WTC11 (cell line): Measurements from ENCODE around the gene MYO15B. TPM values are rescaled to one million over a fixed set of nuclear protein-coding genes. Genes with fewer than 3 reads are reported as not detected.

Source experiments
- ATAC-seq: fragments of 200-7000 bp; cut with Tn5 transposase; 2 replicates; pipeline ENCODE4 v1.10.0; 2021; ENCODE audit warnings: mild to moderate bottlenecking, moderate library complexity
- CTCF ChIA-PET: fragments of 300-600 bp; sonication (Branson Sonifier 250); formaldehyde crosslinking; loops from one replicate; lab custom pipeline; 2021; ENCODE audit warnings: antibody characterized with exemption; lab: Charles Lee
- POLR2A ChIA-PET: fragments of 350-600 bp; sonication (Branson Sonifier 250); formaldehyde crosslinking; loops from one replicate; lab custom pipeline; 2021; ENCODE audit warnings: antibody characterized with exemption; lab: Charles Lee
- DNase-seq: peaks from one replicate; pipeline ENCODE4 v3.0.0; 2021; ENCODE audit warnings: low spot score
- H3K27ac Mint-ChIP-seq: 2 replicates; pipeline ENCODE4 v1.8.0; 2021; ENCODE audit warnings: mixed read lengths
- H3K27me3 Mint-ChIP-seq: 2 replicates; pipeline ENCODE4 v1.8.0; 2021; ENCODE audit warnings: low read depth, mild to moderate bottlenecking, moderate library complexity, mixed read lengths
- H3K36me3 Mint-ChIP-seq: 2 replicates; pipeline ENCODE4 v1.8.0; 2021; ENCODE audit warnings: mixed read lengths
- H3K4me1 Mint-ChIP-seq: 2 replicates; pipeline ENCODE4 v1.8.0; 2022; ENCODE audit warnings: mixed read lengths
- H3K4me3 Mint-ChIP-seq: 2 replicates; pipeline ENCODE4 v1.8.0; 2021; ENCODE audit warnings: mild to moderate bottlenecking, moderate library complexity, mixed read lengths
- H3K9me3 Mint-ChIP-seq: 2 replicates; pipeline ENCODE4 v1.8.0; 2021; ENCODE audit warnings: mixed read lengths
- ATF1 ChIP-seq: sonication (generic); formaldehyde crosslinking; IDR thresholded peaks from 2 replicates; pipeline ENCODE4 v1.8.1; 2023; ENCODE audit warnings: mild to moderate bottlenecking, moderate library complexity, missing genetic modification reagents
- ATF6 ChIP-seq: sonication (generic); formaldehyde crosslinking; IDR thresholded peaks from 2 replicates; pipeline ENCODE4 v1.8.1; 2023; ENCODE audit warnings: mild to moderate bottlenecking, missing genetic modification reagents
- CREB1 ChIP-seq: sonication (generic); formaldehyde crosslinking; IDR thresholded peaks from 2 replicates; pipeline ENCODE4 v1.8.0; 2023; ENCODE audit warnings: mild to moderate bottlenecking, missing genetic modification reagents
- ERG ChIP-seq: fragments of 250-450 bp; sonication (Bioruptor Pico); IDR thresholded peaks from 2 replicates; pipeline ENCODE4 v1.8.0; 2021; ENCODE audit warnings: mild to moderate bottlenecking
- FOXK1 ChIP-seq: sonication (generic); formaldehyde crosslinking; IDR thresholded peaks from 2 replicates; pipeline ENCODE4 v1.8.0; 2022; ENCODE audit warnings: mild to moderate bottlenecking, moderate library complexity, missing genetic modification reagents
- GRHL2 ChIP-seq: fragments of 250-450 bp; sonication (Bioruptor Pico); IDR thresholded peaks from 2 replicates; pipeline ENCODE4 v1.8.0; 2022; ENCODE audit warnings: mild to moderate bottlenecking, moderate library complexity; ENCODE audit not compliant: insufficient replicate concordance, severe bottlenecking
- GTF2I ChIP-seq: fragments of 250-450 bp; sonication (Bioruptor Pico); conservative IDR thresholded peaks from 2 replicates; pipeline ENCODE4 v1.4.0; 2021; ENCODE audit warnings: mild to moderate bottlenecking
- IRF1 ChIP-seq: sonication (generic); formaldehyde crosslinking; IDR thresholded peaks from 2 replicates; pipeline ENCODE4 v1.8.0; 2023; ENCODE audit warnings: missing genetic modification reagents
- IRF2 ChIP-seq: sonication (generic); formaldehyde crosslinking; IDR thresholded peaks from 2 replicates; pipeline ENCODE4 v1.8.0; 2022; ENCODE audit warnings: low read depth, missing genetic modification reagents, borderline replicate concordance
- KAT7 ChIP-seq: sonication (generic); formaldehyde crosslinking; IDR thresholded peaks from 2 replicates; pipeline ENCODE4 v1.8.1; 2023; ENCODE audit warnings: missing genetic modification reagents, mild to moderate bottlenecking, borderline replicate concordance
- MYBL2 ChIP-seq: sonication (generic); formaldehyde crosslinking; IDR thresholded peaks from 2 replicates; pipeline ENCODE4 v1.8.1; 2023; ENCODE audit warnings: mild to moderate bottlenecking, moderate library complexity, missing genetic modification reagents
- NFATC4 ChIP-seq: fragments of 250-450 bp; sonication (Bioruptor Pico); IDR thresholded peaks from 2 replicates; pipeline ENCODE4 v1.9.0; 2021; ENCODE audit warnings: mild to moderate bottlenecking
- NFE2L1 ChIP-seq: sonication (generic); formaldehyde crosslinking; IDR thresholded peaks from 2 replicates; pipeline ENCODE4 v1.8.1; 2023; ENCODE audit warnings: missing genetic modification reagents
- PRRX2 ChIP-seq: fragments of 250-450 bp; sonication (Bioruptor Pico); IDR thresholded peaks from 2 replicates; pipeline ENCODE4 v1.8.0; 2021; ENCODE audit warnings: mild to moderate bottlenecking
- TCF7 ChIP-seq: sonication (generic); formaldehyde crosslinking; IDR thresholded peaks from 2 replicates; pipeline ENCODE4 v1.8.0; 2022; ENCODE audit warnings: mild to moderate bottlenecking, low read depth, missing genetic modification reagents, moderate library complexity
- TP53 ChIP-seq: sonication (generic); formaldehyde crosslinking; IDR thresholded peaks from 2 replicates; pipeline ENCODE4 v1.8.1; 2023; ENCODE audit warnings: mild to moderate bottlenecking, missing genetic modification reagents
- ZNF121 ChIP-seq: sonication (generic); formaldehyde crosslinking; IDR thresholded peaks from 2 replicates; pipeline ENCODE4 v1.8.0; 2023; ENCODE audit warnings: missing genetic modification reagents
- ZNF138 ChIP-seq: sonication (generic); formaldehyde crosslinking; conservative IDR thresholded peaks from 2 replicates; pipeline ENCODE4 v1.8.1; 2022; ENCODE audit warnings: mild to moderate bottlenecking, moderate library complexity, missing genetic modification reagents
- ZNF219 ChIP-seq: sonication (generic); formaldehyde crosslinking; IDR thresholded peaks from 2 replicates; pipeline ENCODE4 v1.8.0; 2023; ENCODE audit warnings: missing genetic modification reagents, mild to moderate bottlenecking, borderline replicate concordance
- ZNF425 ChIP-seq: fragments of 250-450 bp; sonication (Bioruptor Pico); conservative IDR thresholded peaks from 2 replicates; pipeline ENCODE4 v1.9.0; 2021; ENCODE audit warnings: mild to moderate bottlenecking
- total RNA-seq: library from RNA; stranded (reverse); gene quantifications from 3 replicates; pipeline ENCODE4 v1.2.3, GENCODE V29; 2021
- TF ChIP-seq, protein P1 (sequence below): fragments of 200-600 bp; IDR thresholded peaks from 2 replicates; pipeline ENCODE4 v1.8.0; 2022; ENCODE audit warnings: antibody characterized with exemption
- TF ChIP-seq, protein P2 (sequence below): sonication (generic); formaldehyde crosslinking; conservative IDR thresholded peaks from 2 replicates; pipeline ENCODE4 v1.8.1; 2023; ENCODE audit warnings: mild to moderate bottlenecking, low read depth, missing genetic modification reagents, moderate library complexity
- TF ChIP-seq, protein P3 (sequence below): sonication (generic); formaldehyde crosslinking; IDR thresholded peaks from 2 replicates; pipeline ENCODE4 v1.8.1; 2022; ENCODE audit warnings: low read depth, mild to moderate bottlenecking, moderate library complexity, missing genetic modification reagents, borderline replicate concordance

MYO15B gene
- total RNA-seq, 1 experiment from 2014 or later = 35.6 TPM

- CTCF ChIA-PET = interaction anchor here (0.5 to 22.8 kb wide), 35 partner anchors 10 to 364 kb away, joined by 3 to 456 read pairs (median 4); partner anchors contain the start of genes GALK1, ITGB4, RECQL5 and SAP30BP
- H3K4me1 Mint-ChIP-seq = no peaks in the 10 kb centered on the region
- TF ChIP-seq, protein P1, sequence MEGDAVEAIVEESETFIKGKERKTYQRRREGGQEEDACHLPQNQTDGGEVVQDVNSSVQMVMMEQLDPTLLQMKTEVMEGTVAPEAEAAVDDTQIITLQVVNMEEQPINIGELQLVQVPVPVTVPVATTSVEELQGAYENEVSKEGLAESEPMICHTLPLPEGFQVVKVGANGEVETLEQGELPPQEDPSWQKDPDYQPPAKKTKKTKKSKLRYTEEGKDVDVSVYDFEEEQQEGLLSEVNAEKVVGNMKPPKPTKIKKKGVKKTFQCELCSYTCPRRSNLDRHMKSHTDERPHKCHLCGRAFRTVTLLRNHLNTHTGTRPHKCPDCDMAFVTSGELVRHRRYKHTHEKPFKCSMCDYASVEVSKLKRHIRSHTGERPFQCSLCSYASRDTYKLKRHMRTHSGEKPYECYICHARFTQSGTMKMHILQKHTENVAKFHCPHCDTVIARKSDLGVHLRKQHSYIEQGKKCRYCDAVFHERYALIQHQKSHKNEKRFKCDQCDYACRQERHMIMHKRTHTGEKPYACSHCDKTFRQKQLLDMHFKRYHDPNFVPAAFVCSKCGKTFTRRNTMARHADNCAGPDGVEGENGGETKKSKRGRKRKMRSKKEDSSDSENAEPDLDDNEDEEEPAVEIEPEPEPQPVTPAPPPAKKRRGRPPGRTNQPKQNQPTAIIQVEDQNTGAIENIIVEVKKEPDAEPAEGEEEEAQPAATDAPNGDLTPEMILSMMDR = peak; percentile 66; the same call in 1 of the 2 replicates
- TF ChIP-seq, protein P2, sequence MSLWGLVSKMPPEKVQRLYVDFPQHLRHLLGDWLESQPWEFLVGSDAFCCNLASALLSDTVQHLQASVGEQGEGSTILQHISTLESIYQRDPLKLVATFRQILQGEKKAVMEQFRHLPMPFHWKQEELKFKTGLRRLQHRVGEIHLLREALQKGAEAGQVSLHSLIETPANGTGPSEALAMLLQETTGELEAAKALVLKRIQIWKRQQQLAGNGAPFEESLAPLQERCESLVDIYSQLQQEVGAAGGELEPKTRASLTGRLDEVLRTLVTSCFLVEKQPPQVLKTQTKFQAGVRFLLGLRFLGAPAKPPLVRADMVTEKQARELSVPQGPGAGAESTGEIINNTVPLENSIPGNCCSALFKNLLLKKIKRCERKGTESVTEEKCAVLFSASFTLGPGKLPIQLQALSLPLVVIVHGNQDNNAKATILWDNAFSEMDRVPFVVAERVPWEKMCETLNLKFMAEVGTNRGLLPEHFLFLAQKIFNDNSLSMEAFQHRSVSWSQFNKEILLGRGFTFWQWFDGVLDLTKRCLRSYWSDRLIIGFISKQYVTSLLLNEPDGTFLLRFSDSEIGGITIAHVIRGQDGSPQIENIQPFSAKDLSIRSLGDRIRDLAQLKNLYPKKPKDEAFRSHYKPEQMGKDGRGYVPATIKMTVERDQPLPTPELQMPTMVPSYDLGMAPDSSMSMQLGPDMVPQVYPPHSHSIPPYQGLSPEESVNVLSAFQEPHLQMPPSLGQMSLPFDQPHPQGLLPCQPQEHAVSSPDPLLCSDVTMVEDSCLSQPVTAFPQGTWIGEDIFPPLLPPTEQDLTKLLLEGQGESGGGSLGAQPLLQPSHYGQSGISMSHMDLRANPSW (CRISPR knock-in tag) = no peak
- TF ChIP-seq ZNF138 (no peak), IRF1 (CRISPR knock-in tag) (no peak), NFATC4 (no peak), PRRX2 (CRISPR knock-in tag) (no peak), TP53 (CRISPR knock-in tag) (no peak), IRF2 (CRISPR knock-in tag) (no peak)
- no peaks in the 10 kb centered on the region for H3K9me3 Mint-ChIP-seq
- H3K36me3 Mint-ChIP-seq = peaks cover 35% of the 10 kb centered on the region
- POLR2A ChIA-PET = interaction anchor here (0.6 to 1.3 kb wide), 3 partner anchors 20 to 134 kb away, joined by 3 to 9 read pairs (median 3); partner anchors contain the start of gene SMIM5
- H3K27me3 Mint-ChIP-seq = no peaks in the 10 kb centered on the region
- peak overlapping the region; percentile 71; the same call in 1 of the 2 replicates for H3K27ac Mint-ChIP-seq
- peak; percentile 76 for DNase-seq
- no peak overlapping the region for H3K4me3 Mint-ChIP-seq
- peak; percentile 99 for ATAC-seq
Observed at GRCh38 chr17:75652934-75653549, 65.4 kb downstream of the MYO15B start.

- ATAC-seq = no peak
- Mint-ChIP-seq H3K36me3 (peaks cover 33% of the 10 kb centered on the region), H3K9me3 (no peaks in the 10 kb centered on the region), H3K27me3 (no peaks in the 10 kb centered on the region), H3K4me3 (no peak overlapping the region), H3K27ac (no peak overlapping the region), H3K4me1 (no peaks in the 10 kb centered on the region)
- ChIA-PET CTCF (interaction anchor here (0.9 to 22.8 kb wide), 16 partner anchors 12 to 365 kb away, joined by 3 to 456 read pairs (median 11); partner anchors contain the start of genes ITGB4, RECQL5, SAP30BP and SLC25A19), POLR2A (no interaction called here)
- DNase-seq = no peak
- TF ChIP-seq KAT7 (no peak), NFE2L1 (CRISPR knock-in tag) (no peak), GTF2I (CRISPR knock-in tag) (no peak), ZNF121 (CRISPR knock-in tag) (no peak), ZNF425 (CRISPR knock-in tag) (no peak), ERG (CRISPR knock-in tag) (no peak), ATF1 (CRISPR knock-in tag) (no peak), MYBL2 (no peak), TCF7 (CRISPR knock-in tag) (no peak), ATF6 (CRISPR knock-in tag) (no peak), FOXK1 (no peak), ZNF219 (no peak), GRHL2 (CRISPR knock-in tag) (no peak), CREB1 (no peak)
- TF ChIP-seq, protein P3, sequence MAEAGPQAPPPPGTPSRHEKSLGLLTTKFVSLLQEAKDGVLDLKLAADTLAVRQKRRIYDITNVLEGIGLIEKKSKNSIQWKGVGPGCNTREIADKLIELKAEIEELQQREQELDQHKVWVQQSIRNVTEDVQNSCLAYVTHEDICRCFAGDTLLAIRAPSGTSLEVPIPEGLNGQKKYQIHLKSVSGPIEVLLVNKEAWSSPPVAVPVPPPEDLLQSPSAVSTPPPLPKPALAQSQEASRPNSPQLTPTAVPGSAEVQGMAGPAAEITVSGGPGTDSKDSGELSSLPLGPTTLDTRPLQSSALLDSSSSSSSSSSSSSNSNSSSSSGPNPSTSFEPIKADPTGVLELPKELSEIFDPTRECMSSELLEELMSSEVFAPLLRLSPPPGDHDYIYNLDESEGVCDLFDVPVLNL (CRISPR knock-in tag) = no peak
Observed at GRCh38 chr17:75654176-75654575, 66.6 kb downstream of the MYO15B start.
